Measurements from ENCODE around the gene AK4. TPM values are rescaled to one million over a fixed set of nuclear protein-coding genes. Genes with fewer than 3 reads are reported as not detected.
"Not testable (repeated sequence)": the region's sequence is repeated elsewhere in the genome, so short reads cannot be mapped to it uniquely, and the experiment has no call there.

Gene AK4
- total RNA-seq, 2 experiments from 2014 or later = 129 TPM

DNA sequence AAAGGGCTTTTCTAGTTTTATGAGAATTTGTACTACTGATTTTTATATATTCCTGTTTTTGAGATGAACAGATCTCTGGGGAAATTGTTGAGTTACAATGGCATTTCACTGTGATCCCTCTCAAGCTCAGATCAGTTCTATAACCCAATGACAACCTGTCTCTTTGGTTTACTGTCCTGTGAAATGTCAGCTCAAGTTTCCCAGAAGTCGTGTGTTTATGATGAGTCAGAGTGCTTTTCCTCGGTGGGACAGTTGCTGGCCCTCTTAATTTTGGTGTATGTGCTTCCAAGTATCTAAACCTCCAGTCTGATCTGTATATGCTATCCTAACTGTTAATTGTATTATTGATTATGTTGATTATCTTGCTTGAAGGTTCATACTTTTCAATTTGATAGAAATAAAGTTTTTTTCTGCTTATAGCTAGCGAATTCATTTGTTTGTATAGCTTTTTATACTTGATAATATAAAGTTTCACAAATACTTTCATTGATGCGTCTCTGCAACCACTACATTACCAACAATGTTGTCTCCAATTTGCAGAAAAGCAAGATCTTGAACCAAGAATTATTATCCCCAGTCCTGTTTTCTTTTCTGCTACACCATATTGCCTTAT is 83.8 kb downstream of the AK4 start:
- no peak for DNase-seq
- Mint-ChIP-seq H3K27me3 (peaks cover 12% of the 10 kb centered on the region), H3K9me3 (peaks cover 5% of the 10 kb centered on the region), H3K36me3 (peaks cover 9% of the 10 kb centered on the region), H3K27ac (no peak overlapping the region), H3K4me1 (peaks cover 21% of the 10 kb centered on the region), H3K4me3 (no peak overlapping the region)

DNA sequence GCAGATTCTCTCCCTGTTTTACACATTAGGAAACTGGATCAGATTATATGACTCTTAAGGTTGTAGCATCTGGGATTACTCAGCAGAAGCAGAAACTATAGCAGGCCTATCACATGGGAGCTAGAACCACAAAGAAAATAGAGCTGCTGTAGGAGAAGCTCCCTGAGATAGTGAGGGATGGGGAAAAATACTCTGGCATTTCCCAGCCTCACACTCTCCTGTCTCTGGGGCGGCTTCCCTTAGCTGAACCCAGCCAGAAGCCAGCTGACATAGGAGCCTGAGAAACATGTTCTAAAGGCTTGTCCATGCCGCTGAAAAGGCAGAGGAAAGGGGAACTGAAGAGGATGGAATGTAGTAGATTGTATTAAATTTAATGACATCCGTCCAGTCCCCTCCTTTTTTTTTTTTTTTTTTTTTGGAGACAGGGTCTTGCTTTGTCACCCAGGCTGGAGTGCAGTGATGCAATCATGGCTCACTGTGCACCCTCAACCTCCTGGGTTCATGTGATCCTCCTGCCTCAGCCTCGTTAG is 84.5 kb downstream of the AK4 start:
- H3K4me3 Mint-ChIP-seq = no peak overlapping the region
- peaks cover 9% of the 10 kb centered on the region for H3K36me3 Mint-ChIP-seq
- H3K27ac Mint-ChIP-seq = no peak overlapping the region
- H3K4me1 Mint-ChIP-seq = peaks cover 21% of the 10 kb centered on the region
- DNase-seq = no peak
- H3K9me3 Mint-ChIP-seq = peaks cover 5% of the 10 kb centered on the region
- H3K27me3 Mint-ChIP-seq = peaks cover 14% of the 10 kb centered on the region

DNA sequence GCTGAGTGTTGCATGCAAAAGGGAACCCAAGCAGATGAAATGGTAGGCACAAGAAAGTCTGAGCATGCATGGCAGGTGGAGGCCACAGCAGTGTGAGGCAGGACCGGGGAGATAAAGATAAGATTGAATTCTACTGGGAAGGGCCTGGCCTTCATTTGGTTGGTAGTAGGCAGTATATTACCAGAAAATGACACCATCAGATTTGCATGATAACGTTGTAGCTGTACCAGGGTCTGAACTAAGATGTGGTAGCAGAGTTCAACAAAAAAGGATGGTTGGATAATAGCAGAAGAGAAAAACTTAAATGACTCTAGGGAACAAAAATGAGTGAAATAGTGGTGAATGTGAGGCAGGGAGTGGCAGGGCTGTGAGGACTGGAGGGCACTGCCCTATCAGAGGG is 85.8 kb downstream of the AK4 start:
- peaks cover 21% of the 10 kb centered on the region for H3K4me1 Mint-ChIP-seq

DNA sequence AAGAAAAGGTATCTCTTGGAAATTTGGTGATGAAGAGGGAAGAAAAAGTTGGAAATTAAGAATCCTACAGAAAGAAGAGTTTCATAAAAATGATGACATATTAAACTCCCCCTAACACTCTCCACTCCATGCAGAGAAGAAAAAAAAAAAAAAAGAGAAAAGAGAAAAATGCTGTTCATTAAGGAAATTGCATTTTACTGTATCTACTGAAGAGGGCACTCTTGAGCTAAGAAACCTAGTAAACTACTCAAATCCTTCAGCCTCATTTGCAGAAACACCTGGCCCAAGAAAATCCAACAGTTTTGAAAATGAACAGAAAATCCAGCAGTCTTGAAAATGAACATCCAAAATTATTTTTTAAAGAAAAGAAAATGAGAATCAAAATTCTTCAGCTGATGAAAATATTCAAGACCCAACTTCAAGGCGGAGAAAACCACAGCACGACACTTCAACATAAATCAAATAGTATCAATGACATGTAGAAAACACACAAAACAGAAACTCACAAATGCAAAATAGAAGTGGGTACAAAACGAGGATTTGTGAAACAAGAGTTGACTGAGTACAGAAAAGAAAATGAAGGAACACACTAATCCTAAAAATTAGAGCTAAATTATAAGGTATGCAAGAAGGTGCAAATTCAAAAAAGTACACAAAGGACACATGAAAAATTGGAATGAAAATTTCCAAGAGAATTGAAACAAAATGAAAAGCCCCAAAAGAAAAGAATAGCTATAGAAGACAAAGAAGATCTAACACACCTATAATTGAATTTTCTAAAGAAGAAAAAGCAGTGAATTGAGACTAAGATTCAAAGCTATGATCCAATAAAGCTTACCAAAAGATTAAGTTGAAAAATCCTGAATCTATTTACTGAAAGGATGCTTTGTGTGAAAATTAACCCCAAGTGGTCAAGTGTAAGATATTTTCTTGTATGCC is 88.1 kb downstream of the AK4 start:
- DNase-seq = no peak
- Mint-ChIP-seq H3K36me3 (no peaks in the 10 kb centered on the region), H3K4me1 (peaks cover 9% of the 10 kb centered on the region), H3K9me3 (peaks cover 5% of the 10 kb centered on the region), H3K27me3 (peaks cover 20% of the 10 kb centered on the region), H3K27ac (no peak overlapping the region), H3K4me3 (no peak overlapping the region)

More for the DNA sequence above, 85.8 kb downstream of the AK4 start:
- Mint-ChIP-seq H3K27ac (peak overlapping the region; percentile 32), H3K27me3 (peaks cover 14% of the 10 kb centered on the region), H3K36me3 (peaks cover 9% of the 10 kb centered on the region), H3K4me3 (no peak overlapping the region), H3K9me3 (peaks cover 5% of the 10 kb centered on the region)
- DNase-seq = no peak

DNA sequence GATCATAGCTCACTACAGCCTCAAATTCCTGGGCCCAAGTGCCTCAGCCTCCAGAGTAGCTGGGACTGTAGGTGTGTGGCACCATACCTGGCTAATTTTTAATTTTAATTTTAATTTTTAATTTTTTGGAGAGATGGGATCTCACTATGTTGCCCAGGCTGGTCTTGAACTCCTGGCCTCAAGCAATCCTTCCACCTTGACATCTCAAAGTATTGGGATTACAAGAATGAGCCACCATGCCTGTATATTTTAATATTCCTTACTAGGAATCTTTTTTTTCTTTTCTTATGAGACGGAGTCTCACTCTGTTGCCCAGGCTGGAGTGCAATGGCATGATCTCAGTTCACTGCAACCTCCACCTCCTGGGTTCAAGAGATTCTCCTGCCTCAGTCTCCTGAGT is 89.1 kb downstream of the AK4 start:
- H3K4me3 Mint-ChIP-seq, DNase-seq, H3K36me3 Mint-ChIP-seq, H3K27ac Mint-ChIP-seq, H3K4me1 Mint-ChIP-seq, H3K9me3 Mint-ChIP-seq: not testable (repeated sequence)
- peaks cover 25% of the 10 kb centered on the region for H3K27me3 Mint-ChIP-seq

DNA sequence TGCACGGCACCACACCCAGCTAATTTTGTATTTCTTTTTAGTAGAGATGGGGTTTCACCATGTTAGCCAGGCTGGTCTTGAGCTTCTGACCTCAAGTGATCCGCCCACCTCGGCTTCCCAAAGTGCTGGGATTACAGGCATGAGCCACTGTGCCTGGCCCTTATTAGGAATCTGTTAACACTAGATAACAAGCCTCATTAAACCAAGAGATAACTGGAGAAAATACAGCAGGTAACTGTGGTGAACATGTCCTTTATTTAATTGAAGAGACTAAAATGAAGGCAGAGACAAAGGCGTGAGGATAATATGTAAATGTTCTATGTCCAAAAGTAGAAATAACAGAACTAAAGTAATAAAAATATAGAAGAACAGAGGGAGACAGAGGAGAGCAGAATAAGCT is 89.5 kb downstream of the AK4 start:
- no peaks in the 10 kb centered on the region for H3K36me3 Mint-ChIP-seq
- peaks cover 6% of the 10 kb centered on the region for H3K9me3 Mint-ChIP-seq
- no peaks in the 10 kb centered on the region for H3K4me1 Mint-ChIP-seq
- peaks cover 25% of the 10 kb centered on the region for H3K27me3 Mint-ChIP-seq
- H3K27ac Mint-ChIP-seq = no peak overlapping the region
- H3K4me3 Mint-ChIP-seq = no peak overlapping the region
- DNase-seq = no peak

DNA sequence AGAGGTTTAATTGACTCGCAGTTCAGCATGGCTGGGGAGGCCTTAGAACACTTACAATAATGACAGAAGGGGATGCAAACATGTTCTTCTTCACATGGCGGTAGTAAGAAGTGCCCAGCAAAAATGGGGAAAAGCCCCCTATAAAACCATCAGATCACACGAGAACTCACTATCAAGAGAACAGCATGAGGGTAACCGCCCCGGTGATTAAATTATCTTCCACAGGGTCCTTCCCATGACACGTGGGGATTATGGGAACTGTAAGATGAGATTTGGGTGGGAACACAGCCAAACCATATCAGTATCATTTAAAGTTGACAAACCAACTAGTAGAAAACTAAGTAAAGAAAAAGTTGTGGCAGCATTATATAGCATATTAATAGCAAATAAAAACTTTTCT is 90.0 kb downstream of the AK4 start:
- H3K4me3 Mint-ChIP-seq = no peak overlapping the region
- H3K9me3 Mint-ChIP-seq = peaks cover 6% of the 10 kb centered on the region
- DNase-seq = no peak
- no peak overlapping the region for H3K27ac Mint-ChIP-seq
- peaks cover 29% of the 10 kb centered on the region for H3K27me3 Mint-ChIP-seq
- H3K36me3 Mint-ChIP-seq = no peaks in the 10 kb centered on the region
- H3K4me1 Mint-ChIP-seq = no peaks in the 10 kb centered on the region

DNA sequence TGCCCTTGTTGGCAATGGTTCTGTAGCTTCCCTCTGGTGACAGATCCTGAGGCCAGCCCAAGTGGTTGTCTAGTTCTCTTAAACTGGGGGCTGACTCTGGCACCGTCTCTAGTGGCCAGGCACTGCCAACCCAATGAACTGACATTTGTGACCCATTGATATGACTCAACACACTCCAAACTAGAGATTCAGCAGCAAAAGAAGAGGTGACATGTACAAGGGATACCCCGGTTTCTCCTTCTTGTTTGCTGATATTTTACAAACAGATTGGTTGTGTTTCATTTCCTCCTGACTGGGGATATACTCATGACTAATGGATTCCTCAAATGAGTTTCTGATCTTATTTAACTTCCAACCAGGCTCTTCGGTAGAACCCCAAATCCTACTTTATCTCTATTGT is 95.5 kb downstream of the AK4 start:
- H3K36me3 Mint-ChIP-seq = no peaks in the 10 kb centered on the region
- peaks cover 48% of the 10 kb centered on the region for H3K27me3 Mint-ChIP-seq
- no peak overlapping the region for H3K27ac Mint-ChIP-seq
- peaks cover 2% of the 10 kb centered on the region for H3K9me3 Mint-ChIP-seq
- H3K4me3 Mint-ChIP-seq = no peak overlapping the region
- no peak for DNase-seq
- no peaks in the 10 kb centered on the region for H3K4me1 Mint-ChIP-seq

DNA sequence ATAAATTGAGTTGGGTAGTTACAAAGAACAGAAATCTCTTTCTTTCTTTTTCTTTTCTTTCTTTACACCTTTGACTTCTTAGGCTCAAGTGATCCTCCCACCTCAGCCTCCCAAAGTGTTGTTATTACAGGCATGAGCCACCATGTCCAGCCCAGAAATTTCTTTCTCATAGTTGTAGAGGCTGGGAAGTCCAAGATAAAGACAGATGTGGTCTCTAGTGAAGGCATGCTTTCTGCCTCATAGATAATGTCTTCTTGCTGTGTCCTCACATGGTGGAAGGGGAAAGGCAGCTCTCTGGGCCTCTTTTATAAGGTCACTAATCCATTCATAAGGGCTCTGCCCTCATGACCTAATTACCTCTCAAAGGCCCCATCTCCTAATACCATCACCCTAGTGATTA is 97.3 kb downstream of the AK4 start:
- no peaks in the 10 kb centered on the region for H3K36me3 Mint-ChIP-seq
- H3K27ac Mint-ChIP-seq = no peak overlapping the region
- H3K4me3 Mint-ChIP-seq = no peak overlapping the region
- no peaks in the 10 kb centered on the region for H3K4me1 Mint-ChIP-seq
- H3K9me3 Mint-ChIP-seq = peaks cover 2% of the 10 kb centered on the region
- DNase-seq = no peak
- peaks cover 43% of the 10 kb centered on the region for H3K27me3 Mint-ChIP-seq

DNA sequence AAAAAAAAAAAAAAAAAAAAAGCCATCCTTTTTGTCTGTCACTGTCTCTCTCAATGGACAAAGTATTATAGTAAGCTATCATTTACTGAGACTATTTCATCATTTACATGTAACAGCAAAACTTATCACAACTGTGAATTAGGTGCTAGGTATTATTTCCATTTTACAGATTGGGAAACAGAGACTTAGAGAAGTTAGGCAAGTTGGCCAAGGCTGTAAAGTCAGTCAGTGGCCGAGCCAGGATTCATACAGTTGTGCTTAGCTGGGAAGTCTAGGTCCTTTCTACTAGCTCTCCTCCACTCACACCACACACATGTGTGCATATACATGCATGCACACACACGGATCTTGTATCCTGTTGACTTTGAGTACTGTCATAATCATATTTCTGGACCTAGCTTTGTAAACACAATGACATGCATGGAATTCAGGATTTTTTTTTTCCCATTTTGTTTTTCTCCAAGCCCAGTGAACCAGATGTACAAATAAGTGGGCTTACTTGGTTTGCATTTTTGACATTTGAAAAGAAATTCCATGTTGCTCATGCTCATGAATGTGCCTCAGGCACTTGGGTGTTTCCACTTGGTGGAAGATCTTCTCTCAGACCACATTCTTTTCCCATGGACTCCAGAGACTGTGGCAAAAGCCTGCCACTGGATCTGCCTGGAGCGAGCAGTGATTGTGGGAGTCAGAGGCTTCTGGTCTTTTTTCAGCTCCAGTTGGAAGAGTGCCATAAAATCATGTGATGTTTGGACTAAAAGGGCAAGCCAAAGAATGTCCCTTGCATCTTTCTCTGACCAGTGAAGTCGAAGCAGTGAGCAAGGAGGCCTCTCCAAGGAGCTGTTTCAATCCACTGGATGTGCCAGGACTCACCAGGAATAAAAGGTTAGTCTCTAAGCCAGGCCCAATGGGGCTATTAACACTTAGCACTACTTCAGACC is 99.7 kb downstream of the AK4 start:
- Mint-ChIP-seq H3K36me3 (no peaks in the 10 kb centered on the region), H3K4me3 (no peak overlapping the region), H3K27me3 (peaks cover 38% of the 10 kb centered on the region), H3K9me3 (no peaks in the 10 kb centered on the region), H3K27ac (no peak overlapping the region), H3K4me1 (no peaks in the 10 kb centered on the region)
- DNase-seq = no peak

DNA sequence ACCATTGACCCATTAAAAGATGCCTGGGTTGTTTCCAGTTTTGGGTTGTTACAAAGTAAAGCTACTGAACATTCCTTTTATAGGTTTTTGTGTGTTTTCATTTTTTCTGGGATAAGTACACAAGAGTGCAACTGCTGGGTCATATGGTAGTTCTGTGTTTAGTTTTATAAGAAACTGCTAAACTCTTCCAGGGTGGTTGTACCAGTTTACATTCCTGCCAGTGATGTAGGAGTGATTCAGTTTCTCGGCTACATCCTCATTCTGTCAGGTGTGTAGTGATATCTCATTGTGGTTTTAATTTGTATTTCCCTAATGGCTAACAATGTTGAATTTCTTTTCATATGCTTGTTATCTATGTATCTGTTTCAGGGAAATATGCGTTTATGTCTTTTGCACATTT is 102.8 kb downstream of the AK4 start:
- no peaks in the 10 kb centered on the region for H3K36me3 Mint-ChIP-seq
- DNase-seq = no peak
- H3K4me1 Mint-ChIP-seq = peaks cover 14% of the 10 kb centered on the region
- no peak overlapping the region for H3K4me3 Mint-ChIP-seq
- H3K27me3 Mint-ChIP-seq = peaks cover 27% of the 10 kb centered on the region
- no peaks in the 10 kb centered on the region for H3K9me3 Mint-ChIP-seq
- no peak overlapping the region for H3K27ac Mint-ChIP-seq

DNA sequence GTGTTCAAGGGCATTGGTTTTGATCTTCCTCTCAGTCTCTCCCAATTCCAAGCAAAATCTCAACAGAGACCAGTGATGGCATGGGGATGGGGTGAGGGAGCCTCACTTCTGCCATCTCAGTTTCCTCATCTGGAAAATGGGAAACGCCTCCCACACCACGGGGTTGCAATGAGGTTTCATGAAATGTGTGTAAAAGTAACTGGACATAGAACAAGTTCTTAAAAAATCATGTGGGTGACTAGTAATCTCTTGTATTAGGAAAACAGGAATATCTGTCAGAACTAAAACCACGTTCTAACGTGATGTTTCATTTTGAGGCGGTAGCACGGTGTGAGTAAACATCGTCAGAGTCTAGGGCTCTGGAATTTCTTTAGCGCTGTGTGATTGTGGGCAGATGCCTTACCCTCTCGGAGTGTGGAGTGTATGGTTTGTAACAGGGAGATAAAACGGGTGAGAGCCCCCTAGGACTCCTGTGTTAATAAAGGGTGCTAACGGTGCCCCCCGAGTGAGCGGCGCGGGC is 105.9 kb downstream of the AK4 start:
- Mint-ChIP-seq H3K9me3 (no peaks in the 10 kb centered on the region), H3K4me3 (peak overlapping the region; percentile 82), H3K36me3 (no peaks in the 10 kb centered on the region), H3K4me1 (peaks cover 15% of the 10 kb centered on the region), H3K27ac (peak overlapping the region; percentile 70), H3K27me3 (peaks cover 18% of the 10 kb centered on the region)
- DNase-seq = no peak

DNA sequence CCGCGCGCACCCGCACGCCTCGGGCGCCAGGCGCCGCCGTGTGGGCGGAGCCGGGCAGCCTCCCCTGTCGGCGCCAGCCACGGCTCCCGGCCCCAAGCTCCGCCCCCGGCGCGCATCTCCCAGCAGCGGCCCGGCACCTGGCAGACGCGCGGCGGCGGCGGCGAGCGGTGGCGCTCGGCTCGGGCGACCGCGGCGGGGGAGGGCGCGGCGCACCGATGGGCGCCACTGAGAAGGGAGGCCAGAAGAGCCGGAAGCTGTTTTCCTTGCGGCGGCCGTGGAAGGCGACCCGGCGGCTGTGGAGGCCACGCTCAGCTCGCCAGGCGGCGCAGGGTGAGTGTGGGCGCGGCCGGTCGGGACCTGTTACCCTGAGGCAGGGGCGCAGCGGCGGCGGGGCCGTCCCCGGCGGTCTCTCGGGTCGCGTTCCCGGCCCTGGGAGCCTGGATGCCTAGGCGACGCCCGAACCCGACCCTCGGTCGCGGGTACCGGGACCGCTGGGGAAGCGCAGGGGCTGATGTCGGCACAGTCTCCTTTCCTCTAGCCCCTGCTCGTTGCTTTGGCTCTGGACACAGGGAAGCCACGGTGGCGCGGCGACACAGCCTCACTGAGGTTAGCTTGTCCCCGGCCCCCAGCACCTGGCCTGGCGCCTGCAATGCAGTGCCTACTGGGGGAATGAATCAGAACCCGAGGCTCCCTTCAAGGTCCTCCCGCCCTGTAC is 106.5 kb downstream of the AK4 start:
- H3K27ac Mint-ChIP-seq = no peak overlapping the region
- peak overlapping the region; percentile 83 for H3K4me3 Mint-ChIP-seq
- no peaks in the 10 kb centered on the region for H3K9me3 Mint-ChIP-seq
- peaks cover 18% of the 10 kb centered on the region for H3K27me3 Mint-ChIP-seq
- peak; percentile 93 for DNase-seq
- no peaks in the 10 kb centered on the region for H3K36me3 Mint-ChIP-seq
- peaks cover 18% of the 10 kb centered on the region for H3K4me1 Mint-ChIP-seq

DNA sequence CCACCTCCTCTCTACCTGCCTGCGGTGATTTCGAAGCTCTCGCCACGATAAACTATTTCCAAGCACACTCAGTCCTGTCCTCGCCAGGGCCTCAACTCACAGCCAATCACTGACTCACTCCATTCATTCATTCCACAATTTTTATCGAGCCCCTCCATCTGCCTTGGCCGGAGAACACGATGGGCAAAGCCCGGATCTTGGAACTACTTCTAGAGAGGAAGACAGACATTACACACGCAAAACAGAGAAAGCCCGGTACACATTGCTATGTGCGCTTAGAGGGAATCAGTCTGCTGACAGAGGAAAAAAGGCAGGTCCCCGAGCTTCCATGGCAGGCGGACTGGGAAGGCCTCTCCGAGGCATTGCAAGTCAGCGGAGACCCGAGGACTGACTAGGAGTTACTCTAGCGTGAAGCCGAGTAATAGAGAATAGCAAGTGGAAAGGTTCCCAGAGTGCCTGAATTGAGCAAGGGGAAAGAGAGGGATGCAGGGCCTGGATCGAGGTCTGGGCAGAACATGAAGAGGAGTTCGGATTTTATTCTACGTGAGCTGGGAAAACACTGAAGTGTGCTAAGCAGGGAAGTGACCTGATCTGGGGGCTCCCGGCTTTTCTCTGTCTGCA is 107.1 kb downstream of the AK4 start:
- Mint-ChIP-seq H3K27me3 (peaks cover 18% of the 10 kb centered on the region), H3K4me3 (peak overlapping the region; percentile 83), H3K27ac (no peak overlapping the region), H3K9me3 (no peaks in the 10 kb centered on the region), H3K4me1 (peaks cover 24% of the 10 kb centered on the region), H3K36me3 (no peaks in the 10 kb centered on the region)
- no peak for DNase-seq

Measured in activated naive CD8-positive, alpha-beta T cell treated with anti-CD3 and anti-CD28 coated beads for 36 hours (primary cell).